ENCODE results near the gene RPS17.

DNA sequence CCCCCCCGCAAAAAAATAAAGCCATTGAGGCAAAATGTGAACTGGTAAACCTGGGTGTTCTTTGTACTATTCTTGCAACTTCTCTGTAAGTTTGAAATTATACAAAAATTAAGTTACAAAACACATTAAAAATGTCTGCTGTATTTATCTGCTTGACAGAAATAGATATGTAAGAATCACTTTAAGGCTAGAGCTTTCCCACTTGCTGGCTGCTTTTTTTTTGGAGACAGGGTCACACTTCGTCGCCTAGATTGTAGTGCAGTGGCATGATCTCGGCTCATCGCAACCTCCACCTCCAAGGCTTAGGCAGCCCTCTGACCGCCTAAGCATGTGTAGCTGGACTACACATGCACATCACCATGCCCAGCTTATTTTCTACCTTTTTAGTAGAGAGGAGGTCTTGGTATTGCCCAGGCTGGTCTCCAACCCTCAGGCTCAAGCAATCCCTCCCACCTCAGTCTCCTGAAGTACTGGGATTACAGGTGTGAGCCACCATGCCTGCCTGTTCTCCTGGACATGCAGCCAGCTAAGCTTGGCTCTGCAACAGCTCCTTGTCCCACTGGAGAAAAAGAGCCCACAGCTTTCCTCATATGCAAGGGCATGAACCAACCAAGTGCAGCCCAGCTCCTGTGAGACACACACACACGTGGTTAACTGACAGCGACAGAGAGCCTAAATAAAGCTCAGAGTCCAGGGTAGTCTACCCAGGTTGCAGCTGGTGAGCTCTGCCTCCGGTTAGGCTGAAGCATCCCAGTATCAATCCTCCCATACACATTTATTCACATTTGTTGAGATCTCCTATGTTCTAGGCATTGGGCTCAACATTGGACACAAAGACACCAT lies 4.5 kb downstream of the RPS17 start:
- TF ChIP-seq, protein P1, sequence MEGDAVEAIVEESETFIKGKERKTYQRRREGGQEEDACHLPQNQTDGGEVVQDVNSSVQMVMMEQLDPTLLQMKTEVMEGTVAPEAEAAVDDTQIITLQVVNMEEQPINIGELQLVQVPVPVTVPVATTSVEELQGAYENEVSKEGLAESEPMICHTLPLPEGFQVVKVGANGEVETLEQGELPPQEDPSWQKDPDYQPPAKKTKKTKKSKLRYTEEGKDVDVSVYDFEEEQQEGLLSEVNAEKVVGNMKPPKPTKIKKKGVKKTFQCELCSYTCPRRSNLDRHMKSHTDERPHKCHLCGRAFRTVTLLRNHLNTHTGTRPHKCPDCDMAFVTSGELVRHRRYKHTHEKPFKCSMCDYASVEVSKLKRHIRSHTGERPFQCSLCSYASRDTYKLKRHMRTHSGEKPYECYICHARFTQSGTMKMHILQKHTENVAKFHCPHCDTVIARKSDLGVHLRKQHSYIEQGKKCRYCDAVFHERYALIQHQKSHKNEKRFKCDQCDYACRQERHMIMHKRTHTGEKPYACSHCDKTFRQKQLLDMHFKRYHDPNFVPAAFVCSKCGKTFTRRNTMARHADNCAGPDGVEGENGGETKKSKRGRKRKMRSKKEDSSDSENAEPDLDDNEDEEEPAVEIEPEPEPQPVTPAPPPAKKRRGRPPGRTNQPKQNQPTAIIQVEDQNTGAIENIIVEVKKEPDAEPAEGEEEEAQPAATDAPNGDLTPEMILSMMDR (IDR thresholded peaks at IDR 0.05): no peak
- TF ChIP-seq EZH2 (IDR thresholded peaks at IDR 0.05) (no peak), EZH2phosphoT487 (IDR thresholded peaks at IDR 0.05) (no peak)
